Superior temporal gyrus (tissue), 1 donor: ENCODE data around the gene SPP1.
"Not testable (repeated sequence)": the region's sequence is repeated elsewhere in the genome, so short reads cannot be mapped to it uniquely, and the experiment has no call there.

Experiments
- DNase-seq: peaks from one replicate; pipeline ENCODE4 v3.0.0-alpha.2; 2016; ENCODE audit errors: extremely low spot score

Gene SPP1

DNA sequence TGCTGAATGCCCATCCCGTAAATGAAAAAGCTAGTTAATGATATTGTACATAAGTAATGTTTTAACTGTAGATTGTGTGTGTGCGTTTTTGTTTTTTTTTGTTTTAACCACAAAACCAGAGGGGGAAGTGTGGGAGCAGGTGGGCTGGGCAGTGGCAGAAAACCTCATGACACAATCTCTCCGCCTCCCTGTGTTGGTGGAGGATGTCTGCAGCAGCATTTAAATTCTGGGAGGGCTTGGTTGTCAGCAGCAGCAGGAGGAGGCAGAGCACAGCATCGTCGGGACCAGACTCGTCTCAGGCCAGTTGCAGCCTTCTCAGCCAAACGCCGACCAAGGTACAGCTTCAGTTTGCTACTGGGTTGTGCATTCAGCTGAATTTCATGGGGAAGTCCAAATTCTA, at the start of gene SPP1:
Gene SPP1 (plus strand): TSS at position 249 of the 400 bp plus-strand sequence. CDS start 1,182 bp downstream, outside the sequence.
- DNase-seq = peak; percentile 87

DNA sequence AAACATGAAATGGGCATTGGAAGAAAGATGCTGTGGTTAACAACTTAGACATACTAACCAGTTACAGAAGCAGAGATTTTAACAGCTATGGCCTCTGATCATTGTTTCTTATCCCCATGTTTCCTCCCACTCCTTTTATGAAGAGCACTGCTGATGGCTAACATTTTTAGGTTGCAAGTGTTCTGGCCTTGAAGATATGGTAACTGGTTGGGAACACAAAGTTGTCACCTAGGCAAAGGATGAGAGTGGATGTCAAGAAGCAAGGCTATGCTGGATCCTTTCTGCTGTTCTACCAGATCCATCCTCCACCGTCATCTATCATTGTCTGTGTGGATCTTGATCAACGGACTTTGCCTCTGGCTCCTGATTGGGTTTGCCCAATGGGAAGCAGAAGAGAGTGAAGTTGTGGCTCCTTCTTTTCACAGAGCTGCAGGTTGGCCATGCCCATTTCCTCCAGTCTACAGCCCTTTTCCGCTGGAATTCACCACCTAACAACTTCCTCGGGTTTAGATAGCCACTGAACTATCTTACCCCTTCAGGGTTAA, 48.9 kb upstream of the SPP1 start:
- DNase-seq = no peak

DNA sequence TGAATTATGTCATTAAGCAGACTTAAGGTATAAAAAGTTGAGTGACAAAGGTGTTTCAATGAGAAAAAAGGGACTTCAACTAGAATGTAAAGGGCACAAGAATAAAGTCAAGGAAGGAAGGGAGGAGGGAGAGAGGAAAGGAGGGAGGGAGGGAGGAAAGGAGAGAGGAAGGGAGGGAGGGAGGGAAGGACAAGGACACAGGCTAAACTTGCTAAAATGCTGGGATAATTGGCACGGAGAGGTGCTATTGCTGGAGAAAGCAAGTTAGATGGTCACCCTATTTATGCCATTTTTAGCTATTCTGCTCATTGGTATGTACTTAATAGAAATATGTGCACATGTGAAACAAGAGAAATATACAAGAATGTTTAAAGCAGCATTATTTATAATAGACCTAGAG, 44.9 kb upstream of the SPP1 start:
- DNase-seq = no peak

DNA sequence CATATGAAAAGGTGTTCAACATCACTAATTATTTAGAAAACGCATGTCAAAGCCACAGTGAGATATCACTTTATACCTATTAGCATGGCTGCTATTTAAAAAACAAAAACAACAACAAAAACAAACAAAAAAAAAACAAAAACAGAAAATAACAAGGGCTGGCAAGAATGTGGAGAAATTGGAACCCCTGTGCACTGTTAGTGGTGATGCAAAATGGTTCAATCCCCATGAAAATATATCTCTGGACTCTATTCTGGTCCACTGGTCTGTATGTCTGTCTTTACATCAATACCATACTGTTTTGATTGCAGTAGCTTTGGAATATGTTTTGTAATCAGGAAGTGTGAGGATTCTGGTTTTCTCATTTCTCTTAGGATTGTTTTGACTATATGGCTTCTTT, 43.6 kb upstream of the SPP1 start:
- no peak for DNase-seq

DNA sequence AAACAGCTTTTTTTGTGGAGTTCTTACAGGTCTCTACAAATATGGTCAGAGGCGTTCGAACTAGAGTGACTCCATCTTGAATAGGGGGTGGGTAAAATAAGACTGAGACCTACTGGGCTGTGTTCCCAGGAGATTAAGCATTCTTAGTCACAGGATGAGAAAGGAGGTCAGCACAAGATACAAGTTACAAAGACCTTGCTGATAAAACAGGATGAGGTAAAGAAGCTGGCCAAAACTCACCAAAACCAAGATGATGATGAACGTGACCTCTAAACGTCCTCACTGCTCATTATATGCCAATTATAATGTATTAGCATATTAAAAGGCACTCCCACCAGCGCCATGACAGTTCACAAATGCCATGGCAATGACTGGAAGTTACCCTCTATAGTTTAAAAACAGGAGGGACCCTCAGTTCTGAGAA, 42.8 kb upstream of the SPP1 start:
- no peak for DNase-seq

DNA sequence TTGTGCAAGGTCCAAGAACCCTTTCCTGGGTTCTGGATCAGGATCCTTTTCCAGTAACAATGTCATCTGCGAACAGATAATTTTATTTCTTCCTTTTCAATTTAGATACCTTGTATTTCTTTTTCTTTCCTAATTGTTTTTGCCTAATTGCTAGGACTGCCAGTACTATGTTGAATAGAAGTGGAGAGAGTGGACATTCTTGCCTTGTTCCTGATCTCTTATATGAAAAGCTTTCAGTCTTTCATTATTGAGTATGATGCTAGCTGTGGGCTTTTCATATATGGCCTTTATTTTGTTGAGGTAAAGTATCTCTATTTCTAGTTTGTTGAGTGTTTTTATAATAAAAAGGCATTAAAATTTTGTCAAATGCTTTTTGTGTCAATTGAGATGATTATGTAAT, 42.2 kb upstream of the SPP1 start:
- DNase-seq = no peak

DNA sequence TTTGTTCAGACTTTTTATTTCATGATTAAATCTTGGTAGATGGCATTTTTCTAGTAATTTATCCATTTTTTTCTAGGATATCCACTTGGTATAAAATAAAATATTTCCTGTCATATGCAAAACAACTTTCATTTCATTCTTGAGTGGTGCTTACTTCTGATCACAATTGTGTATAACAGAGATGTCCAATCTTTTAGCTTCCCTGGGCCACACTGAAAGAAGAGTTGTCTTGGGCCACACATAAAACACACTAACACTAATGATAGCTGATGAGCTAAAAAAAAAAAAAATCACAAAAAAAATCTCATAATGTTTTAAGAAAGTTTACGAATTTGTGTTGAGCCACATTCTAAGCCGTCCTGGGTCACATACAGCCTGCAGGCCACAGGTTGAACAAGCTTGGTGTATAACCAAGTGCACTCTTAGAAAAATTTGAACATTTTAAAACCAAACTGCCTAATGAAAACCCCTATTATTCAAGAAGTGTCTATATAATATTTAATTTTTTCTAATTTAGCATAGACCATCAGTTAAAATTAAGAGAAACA, 41.3 kb upstream of the SPP1 start:
- no peak for DNase-seq

DNA sequence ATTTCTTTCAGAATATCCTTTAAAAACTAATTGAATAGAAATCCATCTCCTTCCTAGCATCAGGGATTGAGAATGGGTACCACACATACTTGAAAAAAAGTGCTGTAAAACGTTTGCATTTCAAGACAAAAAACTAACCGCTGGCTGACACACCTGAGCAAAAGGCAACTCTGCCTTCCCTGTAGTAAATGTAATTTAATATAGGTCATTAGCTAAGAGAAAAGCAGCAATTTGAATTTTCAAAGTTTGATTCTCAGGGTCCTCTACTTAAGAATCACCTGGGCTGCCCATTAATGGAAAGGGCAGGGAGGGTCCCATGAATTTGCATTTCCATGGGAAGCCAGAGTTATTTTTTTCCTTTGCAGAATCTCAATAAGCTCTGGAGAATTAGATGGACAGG, 40.5 kb upstream of the SPP1 start:
- DNase-seq = no peak

DNA sequence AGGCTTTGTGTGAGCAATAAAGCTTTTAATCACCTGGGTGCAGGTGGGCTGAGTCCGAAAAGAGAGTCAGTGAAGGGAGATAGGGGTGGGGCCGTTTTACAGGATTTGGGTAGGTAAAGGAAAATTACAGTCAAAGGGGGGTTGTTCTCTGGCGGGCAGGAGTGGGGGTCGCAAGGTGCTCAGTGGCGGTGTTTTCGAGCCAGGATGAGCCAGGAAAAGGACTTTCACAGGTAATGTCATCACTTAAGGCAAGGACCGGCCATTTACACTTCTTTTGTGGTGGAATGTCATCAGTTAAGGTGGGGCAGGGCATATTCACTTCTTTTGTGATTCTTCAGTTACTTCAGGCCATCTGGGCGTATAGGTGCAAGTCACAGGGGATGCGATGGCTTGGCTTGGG, 39.6 kb upstream of the SPP1 start:
- not testable (repeated sequence) for DNase-seq

DNA sequence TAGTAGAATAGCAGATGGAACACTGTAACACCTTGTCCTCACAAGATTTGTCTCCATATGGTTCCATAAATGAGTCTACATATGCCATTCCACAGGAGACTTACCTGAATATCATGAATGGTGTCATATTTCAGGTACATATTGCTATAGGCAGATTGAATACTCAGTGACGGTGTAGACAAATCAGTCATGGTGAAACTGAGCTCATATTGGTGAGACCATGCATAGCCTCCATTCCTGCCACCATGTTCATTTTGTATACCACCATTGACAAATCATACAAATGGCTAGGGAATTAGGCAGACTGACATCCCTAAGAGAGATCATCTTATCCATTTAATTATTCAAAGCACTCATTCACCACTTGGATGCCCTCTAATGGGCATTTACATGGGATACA, 38.0 kb upstream of the SPP1 start:
- DNase-seq = no peak

DNA sequence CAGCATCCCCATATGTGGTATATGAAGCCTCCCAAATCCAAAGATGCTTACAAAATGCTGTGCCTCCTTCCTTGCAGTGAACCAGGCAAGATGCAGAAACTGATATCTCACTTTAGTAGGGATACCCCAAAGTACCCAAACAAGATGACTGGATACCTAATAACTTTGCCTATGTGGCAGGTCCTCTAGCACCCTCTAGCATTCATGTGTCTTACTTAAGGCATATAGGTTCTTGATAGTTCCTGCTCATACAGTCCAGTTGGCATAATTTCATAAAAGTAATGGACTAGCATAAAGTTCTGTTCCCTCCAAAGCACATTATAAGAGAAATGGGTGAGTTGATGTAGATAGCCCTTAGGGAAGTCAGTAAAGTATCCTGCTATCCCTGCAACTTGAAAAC, 36.8 kb upstream of the SPP1 start:
- DNase-seq = no peak

DNA sequence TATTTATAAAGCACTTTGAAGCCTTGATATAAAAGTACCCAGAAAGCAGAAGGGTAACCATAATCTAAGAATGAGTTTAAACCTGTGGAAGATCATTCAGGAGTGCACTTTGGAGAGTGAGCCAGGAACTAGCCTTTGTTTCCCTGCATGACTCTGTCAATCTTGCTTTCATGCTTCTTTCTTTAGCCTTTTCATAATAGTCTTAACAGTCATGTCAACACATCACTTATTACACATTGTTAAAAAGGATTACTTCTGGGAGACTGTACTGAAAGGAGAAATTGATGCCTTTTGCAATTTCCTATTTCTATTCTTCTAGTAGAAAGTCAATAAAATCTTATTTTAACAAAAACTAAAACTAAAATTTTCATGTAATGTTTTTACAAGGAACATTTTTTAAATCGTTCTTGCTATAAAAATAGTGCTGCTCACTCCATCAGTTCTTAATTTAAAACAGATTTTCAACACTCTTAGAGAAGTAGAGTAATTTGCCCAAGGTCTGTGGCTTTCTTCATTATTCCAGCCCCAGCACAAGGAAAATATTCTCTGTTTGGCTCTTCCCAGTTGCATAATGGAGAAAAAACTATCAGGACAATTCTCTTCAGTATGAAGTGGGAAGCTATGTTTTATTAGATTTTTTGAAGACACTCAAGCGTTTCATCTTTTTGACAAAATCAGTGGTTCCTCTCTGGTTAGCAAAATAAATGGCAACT, 35.4 kb upstream of the SPP1 start:
- no peak for DNase-seq

DNA sequence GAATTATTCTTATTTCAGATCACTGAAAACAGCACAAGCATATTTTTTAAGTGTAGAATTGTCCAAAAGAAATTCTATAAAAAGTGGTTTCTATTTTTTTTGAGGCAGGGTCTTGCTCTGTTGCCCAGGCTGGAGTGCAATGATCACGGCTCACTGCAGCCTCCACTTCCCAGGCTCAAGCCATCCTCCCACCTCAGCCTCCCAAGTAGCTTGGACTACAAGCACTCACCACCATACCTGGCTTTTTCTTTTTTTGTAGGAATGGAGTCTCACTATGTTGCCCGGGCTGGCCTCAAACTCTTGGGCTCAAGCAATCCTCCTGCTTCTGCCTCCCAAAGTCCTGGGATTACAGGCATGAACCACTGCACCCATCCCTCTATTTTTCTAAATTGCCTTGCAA, 34.7 kb upstream of the SPP1 start:
- DNase-seq = not testable (repeated sequence)

DNA sequence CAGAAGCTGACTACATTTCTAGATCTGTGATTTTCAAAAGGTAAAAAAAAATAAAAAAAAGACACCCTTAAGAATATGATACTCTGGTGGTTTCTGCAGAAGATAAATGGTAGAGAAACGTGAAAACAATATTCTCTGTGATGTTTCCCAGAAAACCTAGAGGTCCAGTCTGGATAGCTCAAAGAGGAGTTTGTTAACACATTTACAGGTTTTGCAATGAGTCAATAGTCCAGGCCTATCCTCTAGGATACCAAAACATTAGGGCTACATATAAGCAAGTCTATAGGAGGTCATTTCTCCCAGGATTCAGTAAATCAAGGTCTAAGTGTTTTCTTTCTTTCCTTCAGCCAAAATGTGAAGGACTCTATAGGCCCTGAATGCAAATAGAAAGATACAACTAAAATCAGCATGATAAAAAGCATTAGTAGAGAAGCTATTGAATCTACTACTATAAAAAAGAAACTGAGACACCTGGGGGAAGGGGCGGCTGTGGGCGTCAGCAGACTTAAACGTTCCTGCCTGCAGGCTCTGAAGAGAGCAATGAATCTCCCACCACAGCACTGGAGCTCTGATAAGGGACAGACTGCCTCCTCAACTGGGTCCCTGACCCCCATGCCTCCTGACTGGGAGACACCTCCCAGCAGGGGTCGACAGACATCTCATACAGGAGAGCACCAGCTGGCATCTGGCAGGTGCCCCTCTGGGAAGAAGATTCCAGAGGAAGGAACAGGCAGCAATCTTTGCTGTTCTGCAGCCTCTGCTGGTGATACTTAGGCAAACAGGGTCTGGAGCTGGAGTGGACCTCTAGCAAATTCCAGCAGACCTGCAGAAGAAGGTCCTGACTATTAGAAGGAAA, 33.7 kb upstream of the SPP1 start:
- DNase-seq = no peak

DNA sequence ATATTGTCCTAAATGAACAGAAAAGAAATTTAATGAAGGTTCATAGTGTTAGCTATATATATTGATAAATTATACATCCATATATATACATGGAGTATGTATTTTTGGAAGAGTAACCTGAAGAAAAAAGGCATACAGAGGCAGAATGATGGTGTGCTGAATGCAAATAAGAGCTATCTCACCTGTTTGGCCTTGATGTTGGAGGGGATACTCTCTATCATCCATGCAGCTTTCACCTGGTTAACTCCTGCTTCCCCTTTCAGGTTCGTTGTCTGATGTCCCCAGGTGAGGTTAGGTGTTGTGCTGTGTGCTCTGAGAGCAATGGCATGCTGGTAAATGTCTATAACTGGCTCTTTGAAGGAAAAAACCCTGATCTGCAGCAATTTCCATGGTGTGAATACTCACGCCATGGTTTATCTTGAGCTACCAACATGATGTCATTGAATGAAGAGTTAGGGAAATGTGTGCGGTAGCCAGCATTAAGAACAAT, 31.8 kb upstream of the SPP1 start:
- no peak for DNase-seq

DNA sequence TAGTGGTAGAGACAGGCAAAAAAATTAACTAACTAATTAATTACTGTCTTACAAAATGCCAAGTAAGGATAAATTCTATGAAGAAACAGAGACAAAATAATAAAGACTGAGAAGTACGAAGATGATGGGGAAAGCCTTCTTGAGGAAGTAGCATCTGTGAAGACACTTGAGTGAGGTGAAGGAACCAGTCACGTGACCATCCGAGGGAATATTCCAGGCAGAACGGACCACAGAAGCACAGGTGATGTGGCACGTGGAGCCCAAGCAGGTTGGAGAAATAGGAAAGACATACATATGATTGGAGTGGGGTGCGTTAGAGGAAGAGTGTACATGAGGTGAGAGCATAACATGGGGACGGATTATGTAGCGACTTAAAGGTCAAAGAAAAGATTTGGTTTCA, 30.5 kb upstream of the SPP1 start:
- no peak for DNase-seq

DNA sequence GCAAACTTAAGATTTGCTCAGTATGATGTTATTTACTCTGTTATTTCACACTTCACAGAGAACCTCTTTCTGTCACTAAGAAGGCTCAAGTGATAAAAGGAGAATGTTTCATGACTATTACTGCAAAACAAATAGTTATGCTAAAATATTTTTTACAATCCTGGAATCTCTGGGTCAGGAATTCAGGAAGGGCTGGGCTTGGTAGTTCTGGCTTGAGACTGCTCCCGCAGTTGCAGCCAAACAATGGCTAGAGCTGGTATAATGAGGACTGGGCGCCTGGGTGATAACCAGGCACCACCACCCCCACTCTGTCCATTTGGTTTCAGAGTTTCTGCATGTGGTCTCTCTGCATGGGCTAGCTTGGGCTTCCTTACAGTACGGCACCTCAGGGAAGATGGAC, 28.7 kb upstream of the SPP1 start:
- DNase-seq = no peak

DNA sequence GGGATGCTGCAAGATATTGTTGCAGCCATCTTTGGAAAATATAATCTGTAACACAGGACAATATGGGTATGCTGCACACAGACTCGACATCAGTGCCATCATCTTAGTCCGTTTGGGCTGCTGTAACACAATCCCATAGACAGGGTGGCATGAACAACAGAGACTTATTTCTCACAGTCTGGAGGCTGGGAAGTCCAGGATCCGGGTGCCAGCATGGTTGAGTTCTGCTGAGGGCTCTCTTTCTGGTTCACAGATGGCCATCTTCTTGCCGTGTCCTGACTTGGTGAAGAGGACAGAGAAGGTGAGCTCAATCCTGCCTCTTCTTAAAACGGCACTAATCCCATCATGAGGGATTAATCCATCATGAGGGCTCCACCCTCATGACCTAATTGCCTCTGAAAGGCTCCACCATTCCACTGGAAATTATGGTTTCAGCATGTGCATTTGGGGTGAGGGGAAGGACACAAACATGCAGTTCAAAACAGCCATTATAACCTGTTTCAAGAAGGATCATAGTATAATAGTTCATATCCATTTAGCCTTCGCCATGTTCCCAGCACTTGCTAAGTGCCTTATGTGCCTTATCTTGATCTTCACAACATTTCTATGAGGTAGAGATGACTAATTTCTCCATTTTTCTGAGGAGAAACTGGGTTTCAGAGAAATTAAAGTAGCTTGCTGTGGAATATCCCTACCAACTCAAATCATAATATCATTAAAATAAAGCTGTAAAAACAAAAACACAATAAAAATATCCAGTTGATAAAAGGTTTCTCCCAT, 27.9 kb upstream of the SPP1 start:
- DNase-seq = no peak

DNA sequence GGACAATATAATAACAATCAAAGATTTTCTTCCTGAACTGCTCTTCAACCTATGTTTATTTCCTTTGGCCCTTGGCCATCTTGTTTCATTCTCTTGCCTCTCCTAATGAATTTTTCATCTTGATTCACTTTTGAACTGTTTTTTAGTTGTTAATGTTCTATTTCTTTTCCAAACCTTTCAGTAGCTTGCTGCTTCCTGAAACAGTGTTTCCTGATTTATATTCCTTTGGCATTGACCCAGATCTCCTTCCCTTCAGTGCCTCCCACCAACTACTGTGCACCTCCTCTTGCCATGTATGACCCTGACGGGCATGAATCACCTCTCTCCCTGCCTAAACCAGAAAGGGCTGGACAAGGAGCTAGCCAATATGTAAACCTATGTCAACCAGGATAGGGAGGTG, 25.6 kb upstream of the SPP1 start:
- DNase-seq = no peak

DNA sequence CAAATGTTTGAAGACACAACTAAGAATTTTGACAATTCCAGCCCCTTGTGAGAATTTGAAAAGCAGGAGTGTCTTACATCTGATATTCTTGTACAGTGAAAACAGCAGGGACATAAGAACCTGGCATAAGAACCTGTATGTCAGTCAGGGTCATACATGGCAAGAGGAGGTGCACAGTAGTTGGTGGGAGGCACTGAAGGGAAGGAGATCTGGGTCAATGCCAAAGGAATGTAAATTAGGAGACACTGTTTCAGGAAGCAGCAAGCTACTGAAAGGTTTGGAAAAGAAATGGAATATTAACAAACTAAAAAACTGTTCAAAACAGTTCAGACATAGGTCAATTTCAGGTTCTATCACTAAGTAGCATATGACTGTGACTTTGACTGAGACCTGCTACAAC, 25.0 kb upstream of the SPP1 start:
- DNase-seq = no peak

DNA sequence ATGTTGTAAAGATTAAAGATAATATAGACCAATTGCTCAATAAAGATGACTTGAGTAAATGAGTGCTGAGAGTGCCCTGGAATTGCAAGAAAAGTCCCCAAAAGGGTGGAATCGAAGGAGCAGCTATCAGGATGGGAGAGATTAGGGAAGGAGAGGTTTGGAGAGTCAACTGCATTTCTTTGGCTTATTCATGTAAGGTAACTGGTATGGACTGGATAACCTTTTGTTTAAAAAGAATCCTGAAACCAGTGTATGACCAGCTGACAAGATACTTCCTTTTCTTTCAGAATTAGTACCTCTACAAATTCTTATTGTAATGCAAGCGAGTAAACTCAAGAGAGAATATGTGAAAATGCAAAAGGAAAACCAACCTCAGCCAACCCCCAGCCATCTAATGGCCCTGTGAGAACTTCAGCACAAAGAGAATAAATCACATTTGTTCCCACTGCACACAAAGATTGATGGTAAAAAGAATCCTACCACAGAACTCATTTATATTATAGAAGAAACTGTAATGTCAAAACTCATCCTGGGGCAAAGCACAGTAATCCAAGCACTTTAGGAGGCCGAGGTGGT, 24.5 kb upstream of the SPP1 start:
- DNase-seq = no peak
